GM12878 (cell line): Measurements from ENCODE around the gene PCCA. TPM values are rescaled to one million over a fixed set of nuclear protein-coding genes. Genes with fewer than 3 reads are reported as not detected.

ENCODE experiments used
- ATAC-seq: fragments of 200-7000 bp; cut with Tn5 transposase; 3 replicates; pipeline ENCODE4 v1.9.1; 2020; ENCODE audit warnings: mild to moderate bottlenecking, moderate library complexity
- BruUV-seq: library from RNA; stranded (reverse); fragments of 400-500 nt; replicated peaks from 2 replicates; lab custom pipeline; 2021; lab: Mats Ljungman, UMichigan
- CTCF ChIA-PET: fragments of 300-600 bp; sonication (Branson Sonifier 250); formaldehyde crosslinking; extraction: SDS; loops from one replicate; lab custom pipeline; 2021; ENCODE audit warnings: inconsistent platforms; lab: Yijun Ruan, JAX
- POLR2A ChIA-PET: fragments of 350-600 bp; formaldehyde crosslinking; extraction: SDS; loops from one replicate; lab custom pipeline; 2021; ENCODE audit warnings: inconsistent platforms; lab: Charles Lee
- RAD21 ChIA-PET: fragments of 300-600 bp; sonication (Branson Sonifier 250); formaldehyde crosslinking; loops from one replicate; lab custom pipeline; 2023; ENCODE audit warnings: antibody characterized with exemption; ENCODE audit not compliant: unreplicated experiment; lab: Charles Lee
- SMC1A ChIA-PET: fragments of 300-600 bp; sonication (Branson Sonifier 250); formaldehyde crosslinking; loops from one replicate; lab custom pipeline; 2023; ENCODE audit not compliant: unreplicated experiment, uncharacterized antibody; lab: Charles Lee
- DNase-seq: peaks from one replicate; pipeline ENCODE4 v3.0.0-alpha.2; 2011; ENCODE audit warnings: low read depth, low spot score
- FAIRE-seq: peaks from 3 replicates; lab custom pipeline; 2011; peaks lifted over from hg19 to GRCh38; lab: Jason Lieb, UNC
- H2AFZ ChIP-seq: 2 replicates; pipeline ENCODE4 v1.6.0; 2011; ENCODE audit warnings: low read depth, low read length, control low read depth; ENCODE audit not compliant: control insufficient read depth
- H3K27ac ChIP-seq: 2 replicates; pipeline ENCODE4 v1.5.1; 2011; ENCODE audit warnings: control low read depth; ENCODE audit not compliant: control insufficient read depth, insufficient read depth
- H3K27me3 ChIP-seq, 2 experiments: replicated peaks in 1 of 2; 2 replicates each; pipeline versions ENCODE4 v1.6.0 to v1.6.1; 2011; ENCODE audit warnings: low read length in 1 of 2; ENCODE audit not compliant: control insufficient read depth in 2 of 2, insufficient read depth in 2 of 2
- H3K36me3 ChIP-seq, 2 experiments: 2 replicates each; pipeline ENCODE4 v1.5.1; 2011; ENCODE audit warnings: low read length in 1 of 2; ENCODE audit not compliant: control insufficient read depth in 2 of 2, insufficient read depth in 2 of 2
- H3K4me1 ChIP-seq: 2 replicates; pipeline ENCODE4 v1.6.1; 2011; ENCODE audit warnings: mild to moderate bottlenecking, low read length, moderate library complexity, mixed read lengths; ENCODE audit not compliant: control insufficient read depth, insufficient read depth
- H3K4me2 ChIP-seq: 2 replicates; pipeline ENCODE4 v1.6.0; 2011; ENCODE audit warnings: control low read depth; ENCODE audit not compliant: control insufficient read depth, insufficient read depth
- H3K4me3 ChIP-seq: fragments of 200-600 bp; sonication (generic); 2 replicates; pipeline ENCODE4 v1.5.1; 2016
- H3K79me2 ChIP-seq: 2 replicates; pipeline ENCODE4 v1.6.0; 2011; ENCODE audit warnings: low read length; ENCODE audit not compliant: control insufficient read depth, insufficient read depth
- H3K9ac ChIP-seq: 2 replicates; pipeline ENCODE4 v1.8.0; 2011; ENCODE audit warnings: low read length, control low read depth, mixed read lengths; ENCODE audit not compliant: control insufficient read depth, insufficient read depth
- H3K9me3 ChIP-seq: replicated peaks from 3 replicates; pipeline ENCODE4 v1.5.1; 2011; ENCODE audit warnings: mild to moderate bottlenecking, low read length; ENCODE audit not compliant: control insufficient read depth, insufficient read depth
- H4K20me1 ChIP-seq: 2 replicates; pipeline ENCODE4 v1.6.0; 2011; ENCODE audit not compliant: control insufficient read depth, insufficient read depth
- CUX1 ChIP-seq: IDR thresholded peaks from 2 replicates; pipeline ENCODE4 v1.6.1; 2012; ENCODE audit warnings: improper control_type of control experiment, low read depth, low read length; ENCODE audit not compliant: insufficient replicate concordance
- E2F8 ChIP-seq: fragments of 450-650 bp; IDR thresholded peaks from 2 replicates; pipeline ENCODE4 v1.6.1; 2018; ENCODE audit warnings: mild to moderate bottlenecking, low read depth, moderate library complexity; ENCODE audit not compliant: partially characterized antibody
- EED ChIP-seq: sonication (generic); IDR thresholded peaks from 2 replicates; pipeline ENCODE4 v1.6.1; 2016; ENCODE audit warnings: antibody characterized with exemption, low read depth
- GABPA ChIP-seq: IDR thresholded peaks from 2 replicates; pipeline ENCODE4 v1.6.1; 2014; ENCODE audit warnings: antibody characterized with exemption, low read depth, mild to moderate bottlenecking, inconsistent platforms
- HDAC2 ChIP-seq: fragments of 200-600 bp; sonication (generic); IDR thresholded peaks from 2 replicates; pipeline ENCODE4 v1.6.1; 2017
- NR2C2 ChIP-seq: IDR thresholded peaks from 2 replicates; pipeline ENCODE4 v1.6.1; 2011; ENCODE audit warnings: borderline replicate concordance, low read depth; ENCODE audit not compliant: control insufficient read depth, insufficient read length
- SMARCA5 ChIP-seq: fragments of 450-650 bp; IDR thresholded peaks from 2 replicates; pipeline ENCODE4 v1.6.1; 2017; ENCODE audit warnings: mild to moderate bottlenecking
- SUPT20H ChIP-seq: IDR thresholded peaks from 2 replicates; pipeline ENCODE4 v1.6.1; 2011; ENCODE audit warnings: low read depth, mild to moderate bottlenecking, low read length, moderate library complexity, borderline replicate concordance; ENCODE audit not compliant: control insufficient read depth
- USF2 ChIP-seq: IDR thresholded peaks from 2 replicates; pipeline ENCODE4 v1.6.1; 2011; ENCODE audit warnings: low read depth, low read length, improper control_type of control experiment, borderline replicate concordance
- ZBTB11 ChIP-seq: fragments of 450-650 bp; formaldehyde crosslinking; IDR thresholded peaks from 2 replicates; pipeline ENCODE4 v1.5.0; 2022; ENCODE audit warnings: mild to moderate bottlenecking, missing genetic modification characterization
- WGBS: methylation state at CpG from one replicate; pipeline ENCODE4 v1.1.6; 2016; ENCODE audit warnings: low lambda C conversion rate; ENCODE audit not compliant: insufficient replicate concordance, insufficient coverage; ENCODE audit errors: missing lambda C conversion rate; 5-methylcytosine and 5-hydroxymethylcytosine counted together
- in situ Hi-C: fragments of 300-500 bp; cut with MboI; formaldehyde crosslinking; loops from 9 replicates; pipeline ENCODE4 v1.14.3; 2018; ENCODE audit warnings: mixed read lengths
- intact Hi-C: fragments of 100-400 bp; cut with micrococcal nuclease; formaldehyde crosslinking; loops from one replicate; pipeline ENCODE4 v1.14.2; 2022; ENCODE audit not compliant: unreplicated experiment
- polyA plus RNA-seq, 11 experiments: library from polyadenylated mRNA; depleted of rRNA in 4 of 11; unstranded in 6 of 11; stranded (reverse) in 5 of 11; fragments of >200 nt; fragmentation: Nextera tagmentation in 4 of 11; fragmentation: Illumina TruSeq in 1 of 11; extraction: Ambion mirVana in 4 of 11; extraction: Trizol in 1 of 11; gene quantifications; 1 replicate in 1 of 11; 2 replicates in 10 of 11; pipeline versions ENCODE4 v1.2.1 to v1.2.3, GENCODE V29; 2011 to 2016; ENCODE audit warnings: inconsistent platforms in 2 of 11, missing spikeins in 2 of 11, low read depth in 1 of 11
- total RNA-seq, 4 experiments: library from RNA; depleted of rRNA in 3 of 4; stranded (reverse); fragments of >200 nt in 3 of 4; fragmentation: Illumina TruSeq in 1 of 4; extraction: Trizol in 1 of 4; gene quantifications; 2 replicates each; pipeline versions ENCODE4 v1.2.1 to v1.2.3, GENCODE V29; 2013 to 2021

Gene PCCA
- total and polyA plus RNA-seq, 10 of the 15 experiments (the other 5 are each of a cell fraction or from before 2014, with no cell fraction given), result 5.9 to 18.2 (median 12.4) TPM

GRCh38 chr13:100112186-100112838 is 23.4 kb downstream of the PCCA start:
- no peak overlapping the region for H3K4me2 ChIP-seq
- no peaks in the 10 kb centered on the region for H3K27me3 ChIP-seq
- FAIRE-seq (no peak), DNase-seq (no peak), ATAC-seq (no peak)
- H3K4me3 ChIP-seq, result no peak overlapping the region
- BruUV-seq, result no TSS peak
- in situ Hi-C loops (no loop called here), intact Hi-C loops (no loop called here)
- WGBS, result 88% methylated on average over 7 of the region's 7 CpGs
- ChIA-PET SMC1A (interaction anchor here (0.5 kb wide), 1 partner anchor 610 kb away, joined by 3 read pairs; no protein-coding TSS in a partner anchor), RAD21 (no interaction called here), CTCF (no interaction called here), POLR2A (no interaction called here)
- no peaks in the 10 kb centered on the region for H4K20me1 ChIP-seq
- peaks cover 0 to 2% of the 10 kb centered on the region in 2 experiments; a peak in 1 of 4 replicates for H3K36me3 ChIP-seq
- no peaks in the 10 kb centered on the region for H3K79me2 ChIP-seq
- H2AFZ ChIP-seq, result no peak overlapping the region
- no peak overlapping the region for H3K9ac ChIP-seq
- H3K27ac ChIP-seq, result no peak overlapping the region
- peaks cover 9% of the 10 kb centered on the region for H3K4me1 ChIP-seq
- no peaks in the 10 kb centered on the region for H3K9me3 ChIP-seq
- TF ChIP-seq SMARCA5, result no peak
- TF ChIP-seq GABPA, result no peak
- TF ChIP-seq USF2, result no peak
- no peak for TF ChIP-seq ZBTB11 (CRISPR knock-in tag)
- TF ChIP-seq SUPT20H, result no peak
- no peak for TF ChIP-seq HDAC2
- TF ChIP-seq NR2C2, result no peak
- TF ChIP-seq CUX1, result no peak
- no peak for TF ChIP-seq E2F8
- TF ChIP-seq EED, result no peak
